Subcutaneous adipose tissue (tissue), 4 donors: ENCODE results near the gene CDH22. TPM values are rescaled to one million over a fixed set of nuclear protein-coding genes. Genes with fewer than 3 reads are reported as not detected.

Source experiments
- CTCF ChIP-seq: fragments of 450-650 bp; IDR thresholded peaks from one replicate; pipeline ENCODE4 v1.5.1; 2016; ENCODE audit warnings: low read depth, mild to moderate bottlenecking, control low read depth, antibody characterized with exemption, moderate library complexity
- total RNA-seq, 4 donors: library from RNA; depleted of rRNA; stranded (reverse); fragments of >200 nt; gene quantifications; one replicate each; pipeline ENCODE4 v1.1.0, GENCODE V29; 2016

Gene CDH22
- total RNA-seq, 4 donors from 2014 or later, result not detected

- no peak for TF ChIP-seq CTCF
Observed at GRCh38 chr20:46349035-46349741, 40.9 kb upstream of the CDH22 start.

GRCh38 chr20:46347841-46348803, 39.8 kb upstream of the CDH22 start:
- TF ChIP-seq CTCF, result no peak

GRCh38 chr20:46346770-46347169, 38.5 kb upstream of the CDH22 start:
- no peak for TF ChIP-seq CTCF

- no peak for TF ChIP-seq CTCF
Observed at GRCh38 chr20:46344488-46345162, 36.3 kb upstream of the CDH22 start.

GRCh38 chr20:46343975-46344357, 35.7 kb upstream of the CDH22 start:
- TF ChIP-seq CTCF, result no peak

GRCh38 chr20:46343348-46343974, 35.2 kb upstream of the CDH22 start:
- TF ChIP-seq CTCF, result no peak
